ENCODE results near the gene CPD. TPM values are rescaled to one million over a fixed set of nuclear protein-coding genes. Genes with fewer than 3 reads are reported as not detected.
A peak's percentile ranks its signal among the peaks of the same experiment; 100 is the strongest.

Gene CPD
- total and polyA plus RNA-seq, 2 of the 13 experiments (the other 11 are each of a cell fraction or from before 2014, with no cell fraction given) = 46.1 to 72.3 TPM

DNA sequence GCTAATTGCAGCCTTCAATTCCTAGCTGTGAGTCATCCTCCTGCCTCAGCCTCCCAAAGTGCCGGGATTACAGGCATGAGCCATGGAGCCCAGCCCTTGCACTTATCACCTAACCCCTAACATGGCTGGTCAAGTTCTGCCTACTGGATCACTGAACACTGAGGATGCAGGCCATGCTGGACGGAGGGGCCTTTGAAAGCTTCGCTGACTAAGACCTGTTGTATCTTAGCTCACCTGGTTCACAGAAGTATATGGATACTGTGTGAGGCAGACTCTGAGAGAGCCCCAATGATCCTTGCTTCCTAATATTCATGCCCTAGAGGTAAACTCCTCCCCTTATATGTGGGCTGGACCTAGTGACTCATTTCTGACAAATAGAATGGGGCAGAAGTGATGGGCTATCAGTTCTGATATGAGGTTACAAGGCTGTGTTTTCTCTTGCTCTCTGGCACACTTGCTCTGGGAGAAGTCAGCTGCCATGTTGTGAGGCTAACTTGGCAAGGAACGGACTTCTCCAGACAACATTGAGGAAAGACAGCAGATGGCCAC, 33.1 kb upstream of the CPD start (continued):
- TF ChIP-seq CREM (IDR thresholded peaks at IDR 0.05) = no peak
- TF ChIP-seq CREM (CRISPR knock-in tag; IDR thresholded peaks at IDR 0.05) = no peak
- TF ChIP-seq TAF1 (CRISPR knock-in tag; IDR thresholded peaks at IDR 0.05) = peak; percentile 39; the same call in 1 of the 2 replicates
- TF ChIP-seq, protein P1, sequence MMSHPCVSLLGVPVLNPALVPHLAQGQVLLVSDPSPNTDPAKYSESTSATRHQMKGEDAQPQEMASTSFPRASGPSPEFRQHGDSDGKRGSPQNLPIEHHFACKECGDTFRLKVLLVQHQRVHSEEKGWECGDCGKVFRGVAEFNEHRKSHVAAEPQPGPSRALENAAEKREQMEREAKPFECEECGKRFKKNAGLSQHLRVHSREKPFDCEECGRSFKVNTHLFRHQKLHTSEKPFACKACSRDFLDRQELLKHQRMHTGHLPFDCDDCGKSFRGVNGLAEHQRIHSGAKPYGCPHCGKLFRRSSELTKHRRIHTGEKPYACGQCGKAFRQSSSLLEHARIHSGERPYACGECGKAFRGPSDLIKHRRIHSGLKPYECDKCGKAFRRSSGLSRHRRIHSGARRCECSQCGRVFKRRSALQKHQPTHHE (CRISPR knock-in tag; IDR thresholded peaks at IDR 0.05; ENCODE audit: borderline replicate concordance) = no peak
- TF ChIP-seq ZNF672 (CRISPR knock-in tag; IDR thresholded peaks at IDR 0.05) = no peak
- TF ChIP-seq, protein P2, sequence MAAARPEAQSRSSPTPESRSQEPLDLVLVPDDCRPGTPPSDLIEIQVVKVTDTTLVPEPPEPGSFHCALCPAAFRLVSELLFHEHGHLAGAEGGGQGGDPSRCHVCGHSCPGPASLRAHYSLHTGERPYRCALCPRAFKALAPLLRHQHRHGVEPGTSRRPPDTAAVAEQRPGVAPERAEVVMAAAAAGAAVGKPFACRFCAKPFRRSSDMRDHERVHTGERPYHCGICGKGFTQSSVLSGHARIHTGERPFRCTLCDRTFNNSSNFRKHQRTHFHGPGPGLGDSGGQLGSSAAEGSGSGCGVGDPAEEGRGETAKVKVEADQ (CRISPR knock-in tag; IDR thresholded peaks at IDR 0.05; ENCODE audit: borderline replicate concordance) = no peak
- TF ChIP-seq RBAK (CRISPR knock-in tag; IDR thresholded peaks at IDR 0.05) = no peak
- TF ChIP-seq, protein P3, sequence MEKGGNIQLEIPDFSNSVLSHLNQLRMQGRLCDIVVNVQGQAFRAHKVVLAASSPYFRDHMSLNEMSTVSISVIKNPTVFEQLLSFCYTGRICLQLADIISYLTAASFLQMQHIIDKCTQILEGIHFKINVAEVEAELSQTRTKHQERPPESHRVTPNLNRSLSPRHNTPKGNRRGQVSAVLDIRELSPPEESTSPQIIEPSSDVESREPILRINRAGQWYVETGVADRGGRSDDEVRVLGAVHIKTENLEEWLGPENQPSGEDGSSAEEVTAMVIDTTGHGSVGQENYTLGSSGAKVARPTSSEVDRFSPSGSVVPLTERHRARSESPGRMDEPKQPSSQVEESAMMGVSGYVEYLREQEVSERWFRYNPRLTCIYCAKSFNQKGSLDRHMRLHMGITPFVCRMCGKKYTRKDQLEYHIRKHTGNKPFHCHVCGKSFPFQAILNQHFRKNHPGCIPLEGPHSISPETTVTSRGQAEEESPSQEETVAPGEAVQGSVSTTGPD (CRISPR knock-in tag; IDR thresholded peaks at IDR 0.05) = no peak
- no peak for TF ChIP-seq HNRNPLL (IDR thresholded peaks at IDR 0.05; ENCODE audit: low read depth, low read length, poor library complexity, severe bottlenecking)
- TF ChIP-seq, protein P4, sequence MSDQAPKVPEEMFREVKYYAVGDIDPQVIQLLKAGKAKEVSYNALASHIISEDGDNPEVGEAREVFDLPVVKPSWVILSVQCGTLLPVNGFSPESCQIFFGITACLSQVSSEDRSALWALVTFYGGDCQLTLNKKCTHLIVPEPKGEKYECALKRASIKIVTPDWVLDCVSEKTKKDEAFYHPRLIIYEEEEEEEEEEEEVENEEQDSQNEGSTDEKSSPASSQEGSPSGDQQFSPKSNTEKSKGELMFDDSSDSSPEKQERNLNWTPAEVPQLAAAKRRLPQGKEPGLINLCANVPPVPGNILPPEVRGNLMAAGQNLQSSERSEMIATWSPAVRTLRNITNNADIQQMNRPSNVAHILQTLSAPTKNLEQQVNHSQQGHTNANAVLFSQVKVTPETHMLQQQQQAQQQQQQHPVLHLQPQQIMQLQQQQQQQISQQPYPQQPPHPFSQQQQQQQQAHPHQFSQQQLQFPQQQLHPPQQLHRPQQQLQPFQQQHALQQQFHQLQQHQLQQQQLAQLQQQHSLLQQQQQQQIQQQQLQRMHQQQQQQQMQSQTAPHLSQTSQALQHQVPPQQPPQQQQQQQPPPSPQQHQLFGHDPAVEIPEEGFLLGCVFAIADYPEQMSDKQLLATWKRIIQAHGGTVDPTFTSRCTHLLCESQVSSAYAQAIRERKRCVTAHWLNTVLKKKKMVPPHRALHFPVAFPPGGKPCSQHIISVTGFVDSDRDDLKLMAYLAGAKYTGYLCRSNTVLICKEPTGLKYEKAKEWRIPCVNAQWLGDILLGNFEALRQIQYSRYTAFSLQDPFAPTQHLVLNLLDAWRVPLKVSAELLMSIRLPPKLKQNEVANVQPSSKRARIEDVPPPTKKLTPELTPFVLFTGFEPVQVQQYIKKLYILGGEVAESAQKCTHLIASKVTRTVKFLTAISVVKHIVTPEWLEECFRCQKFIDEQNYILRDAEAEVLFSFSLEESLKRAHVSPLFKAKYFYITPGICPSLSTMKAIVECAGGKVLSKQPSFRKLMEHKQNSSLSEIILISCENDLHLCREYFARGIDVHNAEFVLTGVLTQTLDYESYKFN (CRISPR knock-in tag; conservative IDR thresholded peaks at IDR 0.05) = no peak
- TF ChIP-seq POLR2A (IDR thresholded peaks at IDR 0.05; ENCODE audit: insufficient read depth in 1 of 2, low read depth in 2 of 2, low read length in 2 of 2) = peak; percentile 73 to 74
- TF ChIP-seq ASH2L (IDR thresholded peaks at IDR 0.05; ENCODE audit: insufficient read length, low read depth, low read length) = no peak
- no peak for TF ChIP-seq KMT2A (CRISPR knock-in tag; IDR thresholded peaks at IDR 0.05)
- no peak for TF ChIP-seq TCF7 (IDR thresholded peaks at IDR 0.05; ENCODE audit: low read depth)
- no peak for TF ChIP-seq HOXA5 (CRISPR knock-in tag; IDR thresholded peaks at IDR 0.05)
- TF ChIP-seq ZNF12 (CRISPR knock-in tag; IDR thresholded peaks at IDR 0.05) = no peak
- no peak for TF ChIP-seq ZNF124 (CRISPR knock-in tag; IDR thresholded peaks at IDR 0.05)
- TF ChIP-seq ZNF790 (CRISPR knock-in tag; IDR thresholded peaks at IDR 0.05; ENCODE audit: borderline replicate concordance) = no peak
- no peak for TF ChIP-seq ZNF33B (CRISPR knock-in tag; IDR thresholded peaks at IDR 0.05)
- TF ChIP-seq TBX3 (IDR thresholded peaks at IDR 0.05; ENCODE audit: borderline replicate concordance) = no peak
- TF ChIP-seq JDP2 (CRISPR knock-in tag; IDR thresholded peaks at IDR 0.05; ENCODE audit: borderline replicate concordance) = no peak
- 0 out of 2 replicates have a peak, but pooled peaks have one; percentile 41 for TF ChIP-seq GATAD1 (CRISPR knock-in tag; IDR thresholded peaks at IDR 0.05)
- TF ChIP-seq MLLT10 (CRISPR knock-in tag; IDR thresholded peaks at IDR 0.05) = no peak
- no peak for TF ChIP-seq MATR3 (CRISPR knock-in tag; IDR thresholded peaks at IDR 0.05)
